ENCODE measurements around the gene CDH15. TPM values are rescaled to one million over a fixed set of nuclear protein-coding genes. Genes with fewer than 3 reads are reported as not detected.

The CDH15 gene
- total and polyA plus RNA-seq, 9 of the 15 experiments (the other 6 are each of a cell fraction or from before 2014, with no cell fraction given): 0.07 to 0.18 TPM; not detected in 7

DNA sequence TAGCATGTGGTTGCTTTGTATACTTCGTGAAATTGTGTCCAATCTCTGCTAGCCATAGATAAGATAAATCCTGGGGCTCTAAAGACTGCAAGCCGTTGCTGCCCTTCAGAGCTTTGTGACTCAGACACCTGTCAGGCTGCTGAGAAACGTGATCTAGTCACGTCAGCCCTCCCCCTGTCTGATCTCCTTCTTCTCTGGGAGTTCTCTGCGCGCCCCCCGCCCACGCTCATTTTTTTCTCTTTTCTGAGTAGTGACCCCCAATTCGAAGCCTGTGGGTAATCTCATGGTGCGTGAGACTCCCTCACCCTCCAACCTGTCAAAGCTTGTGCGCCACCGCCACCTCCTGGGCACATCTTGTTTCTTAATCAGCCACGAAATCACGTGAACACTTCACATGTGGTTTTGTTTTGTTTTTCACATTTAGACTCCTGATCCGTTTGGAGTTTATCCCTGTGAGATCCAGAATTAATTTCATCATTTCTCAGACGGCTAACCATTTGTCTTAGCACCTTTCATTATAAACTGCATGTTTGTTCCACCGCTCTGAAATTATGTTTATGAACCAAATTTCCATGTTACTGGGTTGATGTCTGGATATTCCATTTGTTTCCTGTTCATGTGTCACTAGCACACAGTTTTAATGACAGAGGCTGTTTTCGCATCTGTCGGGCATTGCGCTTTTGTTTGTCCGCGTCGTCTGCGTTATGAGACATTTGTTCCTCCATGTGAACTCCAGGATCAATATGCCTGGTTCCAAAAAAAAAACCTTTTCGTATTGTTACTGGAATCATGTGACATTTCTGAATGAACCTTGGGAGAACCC is 45.0 kb downstream of the CDH15 start (continued):
- TF ChIP-seq HMGXB4 (CRISPR knock-in tag; IDR thresholded peaks at IDR 0.05) (no peak), NR2C1 (IDR thresholded peaks at IDR 0.05) (peak; percentile 42; the same call in 1 of the 2 replicates), NR2C1 (tag; IDR thresholded peaks at IDR 0.05) (no peak), ZNF395 (CRISPR knock-in tag; IDR thresholded peaks at IDR 0.05) (peak; percentile 70), MTA1 (IDR thresholded peaks at IDR 0.05; ENCODE audit: borderline replicate concordance) (peak; percentile 48; the same call in 1 of the 2 replicates), XRCC4 (IDR thresholded peaks at IDR 0.05; ENCODE audit: extremely low read depth, insufficient read depth, insufficient read length) (no peak), SIN3A (IDR thresholded peaks at IDR 0.05; ENCODE audit: borderline replicate concordance in 2 of 2, control insufficient read depth in 1 of 2, low read depth in 2 of 2, low read length in 2 of 2) (peak; percentile 79 to 83; a peak in 3 of 4 replicates), JUN (IDR thresholded peaks at IDR 0.05; ENCODE audit: borderline replicate concordance, low read depth, low read length) (no peak; the same call in 1 of the 2 replicates), JUN (CRISPR knock-in tag; IDR thresholded peaks at IDR 0.05; ENCODE audit: borderline replicate concordance) (no peak), USF1 (CRISPR knock-in tag; IDR thresholded peaks at IDR 0.05) (peak; percentile 91), NCOA6 (IDR thresholded peaks at IDR 0.05) (no peak), MNT (conservative IDR thresholded peaks at IDR 0.05) (peak; percentile 99), POLR2B (IDR thresholded peaks at IDR 0.05; ENCODE audit: low read depth, partially characterized antibody) (no peak), PBX2 (CRISPR knock-in tag; IDR thresholded peaks at IDR 0.05; ENCODE audit: low read depth) (no peak), PBX2 (tag; conservative IDR thresholded peaks at IDR 0.05; ENCODE audit: low read depth) (no peak), FOSL1 (tag; conservative IDR thresholded peaks at IDR 0.05) (peak; percentile 99), ATF7 (IDR thresholded peaks at IDR 0.05) (peak; percentile 75), TEAD2 (tag; IDR thresholded peaks at IDR 0.05) (no peak), RFX5 (IDR thresholded peaks at IDR 0.05; ENCODE audit: low read depth, low read length) (no peak)

Measured in K562 (cell line).